HuH-7 (cell line): ENCODE results near the gene LRRN4CL.

Source experiments
- DNase-seq: peaks from one replicate; pipeline ENCODE4 v3.0.0; 2011; ENCODE audit warnings: low spot score

LRRN4CL gene

DNA sequence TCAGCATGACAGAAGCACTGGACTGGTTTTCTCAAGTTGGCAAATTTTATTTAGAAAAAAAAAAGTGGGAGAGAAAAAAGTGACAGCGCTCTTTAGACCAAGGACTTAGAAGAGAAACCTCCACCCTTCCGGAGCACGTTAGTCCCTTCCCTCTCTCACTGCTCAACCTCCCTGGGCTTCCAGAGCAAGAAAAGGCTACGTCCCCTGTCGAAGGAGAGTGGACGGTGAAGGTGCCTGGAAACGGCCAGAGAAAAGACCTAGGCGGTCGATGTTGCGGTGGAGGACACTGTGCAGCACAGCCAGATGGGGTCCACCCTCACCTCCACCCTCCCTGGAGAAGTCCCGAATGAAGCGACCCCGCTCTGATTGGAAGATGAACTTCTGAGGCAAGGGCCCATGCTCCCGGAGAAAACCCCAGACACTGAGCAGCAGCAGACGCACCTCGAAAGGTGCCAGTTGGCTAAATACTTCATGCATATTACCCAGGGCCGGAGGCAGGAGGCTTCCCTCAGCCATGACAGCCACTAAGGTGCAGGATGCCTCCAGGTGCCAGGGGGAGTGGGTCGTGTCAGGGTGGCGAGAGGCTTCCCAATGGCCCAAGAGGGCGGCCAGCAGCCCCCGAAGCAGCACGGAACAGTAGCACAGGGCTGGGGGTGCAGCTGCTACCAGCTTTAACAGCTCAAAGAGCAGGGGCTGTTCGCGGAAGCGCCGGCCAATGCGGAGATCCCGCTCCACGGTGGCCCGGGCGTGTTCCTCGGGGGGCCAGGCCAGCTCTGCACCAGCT, 42.3 kb downstream of the LRRN4CL start:
- DNase-seq, result no peak

DNA sequence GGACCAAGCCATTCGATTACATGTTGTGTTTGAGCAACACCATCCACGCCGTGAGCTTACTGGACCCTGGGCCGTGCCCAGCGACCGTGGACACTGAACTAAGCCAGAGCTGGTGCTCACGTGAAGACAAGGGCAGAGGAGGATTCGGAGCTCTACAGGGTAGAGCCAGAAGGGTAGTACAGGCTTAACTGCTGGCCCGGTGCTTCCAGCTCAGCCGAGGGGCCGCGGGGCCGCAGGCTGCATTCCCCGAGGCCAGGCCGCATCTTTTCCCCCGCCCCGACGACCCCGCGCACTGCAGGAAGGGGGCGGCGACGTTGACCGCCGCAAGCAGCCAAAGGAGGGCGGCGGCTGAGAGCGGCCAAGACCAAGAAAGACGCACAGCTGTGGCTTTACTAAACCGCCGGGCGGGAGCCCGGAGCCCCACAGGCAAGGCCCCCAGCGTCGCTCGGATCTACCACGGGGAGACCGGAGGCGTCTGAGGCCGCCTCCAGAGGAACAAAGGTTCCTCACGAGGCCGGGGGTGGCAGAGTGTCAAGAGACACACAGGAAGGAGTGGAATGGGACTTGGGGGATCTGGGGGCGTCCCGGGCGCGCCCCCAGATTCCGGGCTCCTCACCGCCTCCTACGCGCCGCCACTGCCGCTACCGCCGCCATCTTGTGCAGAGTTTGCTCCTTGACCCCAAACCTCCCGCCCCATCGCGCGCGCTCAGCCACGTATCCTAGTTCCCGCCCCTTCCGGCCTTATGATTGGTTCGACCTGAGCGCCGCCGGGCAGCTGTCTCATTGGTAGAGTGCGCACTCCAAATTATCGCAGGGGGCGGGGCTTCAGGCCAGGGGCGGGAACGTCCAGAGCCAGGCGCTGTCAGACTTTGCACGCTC, 43.1 kb downstream of the LRRN4CL start, which contains the start of gene GANAB:
GANAB (minus strand) TSS at position 668 of the 879 bp plus-strand sequence; CDS start at position 654, 14 bp downstream.
- DNase-seq, result peak; percentile 99

DNA sequence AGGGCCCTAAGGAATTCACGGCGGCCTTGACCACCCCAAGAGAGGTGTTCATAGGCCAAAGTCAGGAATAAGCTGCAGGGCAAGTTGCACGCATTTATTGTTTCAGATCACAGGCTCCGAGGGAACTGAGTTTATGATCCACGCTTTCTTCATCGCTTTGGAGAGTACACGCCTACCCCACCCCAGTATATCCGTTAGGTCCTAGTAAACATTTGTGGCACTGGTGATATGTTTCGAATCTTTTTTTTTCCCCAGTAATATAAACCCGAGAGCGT, 43.7 kb downstream of the LRRN4CL start:
- DNase-seq, result no peak

DNA sequence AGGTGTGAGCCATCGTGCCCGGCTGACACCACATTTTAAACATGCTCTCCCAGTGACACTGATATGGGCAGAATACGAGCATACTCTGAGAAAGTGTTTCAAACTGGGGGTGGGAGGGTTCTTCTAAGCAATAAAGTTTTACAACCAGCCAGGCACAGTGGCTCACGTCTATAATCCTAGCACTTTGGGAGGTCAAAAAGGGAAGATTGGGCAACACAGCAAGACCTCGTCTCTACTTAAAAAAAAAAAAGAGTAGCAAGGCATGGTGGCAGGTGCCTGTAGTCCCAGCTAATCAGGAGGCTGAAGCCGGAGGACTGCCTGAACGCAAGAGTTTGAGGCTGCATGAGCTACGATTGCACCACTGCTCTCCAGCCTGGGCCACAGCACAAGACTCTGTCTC, 45.1 kb downstream of the LRRN4CL start:
- DNase-seq, result no peak
